Small intestine (tissue), 7 donors: Measurements from ENCODE around the gene C11orf91. TPM values are rescaled to one million over a fixed set of nuclear protein-coding genes. Genes with fewer than 3 reads are reported as not detected.

Experiments used
- DNase-seq, 2 donors: peaks; one replicate each; pipeline versions ENCODE4 v3.0.0 to v3.0.0-alpha.2; 2013
- FAIRE-seq: peaks from 2 replicates; lab custom pipeline; 2012; peaks lifted over from hg19 to GRCh38; lab: Jason Lieb, UNC
- H3K27ac ChIP-seq, 3 donors: one replicate each; pipeline ENCODE4 v1.5.1; 2013; ENCODE audit warnings: low read length in 2 of 3, mild to moderate bottlenecking in 2 of 3, control low read depth in 1 of 3, inconsistent platforms in 1 of 3, low read depth in 1 of 3, moderate library complexity in 1 of 3
- H3K27me3 ChIP-seq, 3 donors: one replicate each; pipeline ENCODE4 v1.6.1; 2013; ENCODE audit warnings: low read length in 3 of 3, inconsistent platforms in 1 of 3; ENCODE audit not compliant: control insufficient read depth in 3 of 3, insufficient read depth in 3 of 3
- H3K36me3 ChIP-seq, 3 donors: one replicate each; pipeline ENCODE4 v1.6.1; 2013; ENCODE audit warnings: low read length in 3 of 3, inconsistent platforms in 1 of 3, low read depth in 1 of 3, mild to moderate bottlenecking in 1 of 3, moderate library complexity in 1 of 3; ENCODE audit not compliant: control insufficient read depth in 3 of 3, insufficient read depth in 2 of 3
- H3K4me1 ChIP-seq, 3 donors: one replicate each; pipeline ENCODE4 v1.6.1; 2013; ENCODE audit warnings: low read length in 2 of 3, inconsistent platforms in 1 of 3, low read depth in 1 of 3, mild to moderate bottlenecking in 1 of 3, moderate library complexity in 1 of 3; ENCODE audit not compliant: control insufficient read depth in 3 of 3, insufficient read depth in 2 of 3
- H3K4me3 ChIP-seq, 3 donors: one replicate each; pipeline ENCODE4 v1.5.1; 2013; ENCODE audit warnings: low read length in 3 of 3, control low read depth in 1 of 3, inconsistent platforms in 1 of 3, low read depth in 1 of 3, mild to moderate bottlenecking in 1 of 3, moderate library complexity in 1 of 3
- H3K9me3 ChIP-seq, 2 donors: one replicate each; pipeline ENCODE4 v1.6.1; 2013; ENCODE audit warnings: low read depth in 1 of 2, low read length in 1 of 2; ENCODE audit not compliant: control insufficient read depth in 2 of 2, insufficient read depth in 1 of 2
- WGBS, 3 donors: extraction: QIAGEN DNeasy Blood & Tissue Kit; methylation state at CpG; one replicate each; pipeline ENCODE4 v1.1.7; 2013; 5-methylcytosine and 5-hydroxymethylcytosine counted together
- polyA plus RNA-seq, 4 donors: library from polyadenylated mRNA; stranded (reverse) in 3 of 4; unstranded in 1 of 4; fragments of 200-250 nt in 3 of 4; fragments of 120-200 nt in 1 of 4; gene quantifications; one replicate each; pipeline versions ENCODE4 v1.2.1 to v1.2.3, GENCODE V29; 2013
- donor health status: healthy with polysubstance abuse.
- donor health status: control.
- donor health status: control.
- donor health status: Bipolar disorder and iron deficiency.
- donor health status: healthy.

C11orf91 gene
- polyA plus RNA-seq, 4 donors: not detected

DNA sequence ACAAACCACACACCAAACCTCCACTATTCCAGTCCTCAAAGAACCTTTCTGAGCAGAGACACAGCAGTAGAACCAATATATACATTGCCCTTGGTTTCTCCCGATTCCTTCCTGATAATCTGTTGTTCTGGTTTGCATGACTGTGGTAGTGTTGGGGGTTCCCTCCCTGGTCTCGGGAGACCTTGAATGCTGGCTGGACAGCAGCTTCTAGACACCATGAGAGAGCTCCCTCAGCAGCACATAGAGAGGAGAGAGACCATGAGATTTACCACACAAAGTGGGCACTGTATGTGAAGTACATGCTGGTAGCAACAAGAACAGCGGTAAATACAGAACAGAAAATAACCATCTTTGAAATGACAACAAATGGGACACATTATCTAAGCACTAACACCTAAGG lies 2.6 kb downstream of the C11orf91 start:
- DNase-seq: no peak
- peaks cover 3 to 27% (median 8%) of the 10 kb centered on the region in 3 donors for H3K4me1 ChIP-seq
- H3K4me3 ChIP-seq: no peak overlapping the region
- no peaks in the 10 kb centered on the region for H3K36me3 ChIP-seq
- WGBS, 3 donors: 87% methylated on average over 3 of the region's 3 CpGs
- no peak for FAIRE-seq
- H3K27me3 ChIP-seq: no peaks in the 10 kb centered on the region
- no peak overlapping the region for H3K27ac ChIP-seq
- H3K9me3 ChIP-seq: no peaks in the 10 kb centered on the region

DNA sequence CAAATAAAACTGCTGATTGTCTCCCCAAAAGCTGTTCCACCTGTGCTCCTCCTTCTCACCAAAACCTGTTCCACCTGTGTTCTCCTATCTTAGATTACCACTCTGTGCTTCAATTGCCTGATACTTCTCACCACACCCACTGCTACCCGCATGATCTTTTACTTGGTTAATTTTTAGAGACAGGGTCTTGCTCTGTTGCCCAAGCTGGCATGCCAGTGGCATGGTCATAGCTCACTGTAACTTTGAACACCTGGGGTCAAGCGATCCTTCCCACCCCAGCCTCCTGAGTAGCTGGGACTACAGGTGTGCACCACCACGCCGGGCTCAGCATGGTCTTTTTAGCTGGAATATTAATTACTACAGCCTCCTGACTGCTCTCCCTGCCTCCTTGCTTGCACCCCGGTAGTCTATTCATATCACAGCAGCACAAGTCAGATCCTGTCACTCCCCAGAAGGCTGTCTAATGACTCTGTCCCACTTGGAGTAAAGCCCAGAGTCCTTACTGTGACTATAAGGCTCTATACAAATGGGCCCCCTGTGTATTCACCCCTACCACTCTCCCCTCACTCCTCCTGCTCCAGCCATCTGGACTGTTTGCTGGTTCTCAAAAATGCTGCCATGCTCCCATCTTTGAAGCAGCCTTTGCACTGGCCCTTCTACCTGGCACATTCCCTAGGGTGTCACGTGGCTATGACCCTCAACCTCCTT lies 3.5 kb downstream of the C11orf91 start:
- H3K27me3 ChIP-seq: no peaks in the 10 kb centered on the region
- DNase-seq (no peak), FAIRE-seq (no peak)
- no peaks in the 10 kb centered on the region for H3K9me3 ChIP-seq
- no peak overlapping the region for H3K4me3 ChIP-seq
- H3K27ac ChIP-seq: no peak overlapping the region
- WGBS, 3 donors: 62 to 77% (median 70%) methylated on average over 6 of the region's 6 CpGs
- peaks cover 3 to 29% (median 4%) of the 10 kb centered on the region in 3 donors for H3K4me1 ChIP-seq
- H3K36me3 ChIP-seq: no peaks in the 10 kb centered on the region

DNA sequence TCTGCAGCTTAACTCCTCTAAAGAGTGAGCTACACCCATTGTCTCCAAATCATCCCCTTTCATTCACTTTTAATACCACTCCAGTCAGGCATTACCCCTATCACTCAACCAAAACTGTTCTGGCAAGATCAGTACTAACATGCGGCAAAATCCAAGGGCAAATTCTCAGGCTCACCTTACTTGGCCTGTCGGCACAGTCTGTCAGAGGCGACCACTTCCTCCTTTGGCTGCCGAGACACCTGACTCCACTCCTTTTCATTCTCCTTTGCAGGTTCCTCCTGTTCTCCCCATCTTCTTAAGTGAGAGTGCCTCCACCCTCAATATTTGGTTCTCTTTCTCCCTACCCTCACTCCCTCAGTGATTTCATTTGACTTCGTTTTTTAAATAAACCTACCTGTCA lies 4.2 kb downstream of the C11orf91 start:
- FAIRE-seq (no peak), DNase-seq (no peak)
- WGBS, 3 donors: 12 to 48% (median 31%) methylated on average over 5 of the region's 5 CpGs
- Histone ChIP-seq H3K9me3 (no peaks in the 10 kb centered on the region), H3K36me3 (no peaks in the 10 kb centered on the region), H3K27me3 (no peaks in the 10 kb centered on the region), H3K27ac (no peak overlapping the region), H3K4me3 (no peak overlapping the region), H3K4me1 (peaks cover 3 to 29% (median 6%) of the 10 kb centered on the region in 3 donors)

DNA sequence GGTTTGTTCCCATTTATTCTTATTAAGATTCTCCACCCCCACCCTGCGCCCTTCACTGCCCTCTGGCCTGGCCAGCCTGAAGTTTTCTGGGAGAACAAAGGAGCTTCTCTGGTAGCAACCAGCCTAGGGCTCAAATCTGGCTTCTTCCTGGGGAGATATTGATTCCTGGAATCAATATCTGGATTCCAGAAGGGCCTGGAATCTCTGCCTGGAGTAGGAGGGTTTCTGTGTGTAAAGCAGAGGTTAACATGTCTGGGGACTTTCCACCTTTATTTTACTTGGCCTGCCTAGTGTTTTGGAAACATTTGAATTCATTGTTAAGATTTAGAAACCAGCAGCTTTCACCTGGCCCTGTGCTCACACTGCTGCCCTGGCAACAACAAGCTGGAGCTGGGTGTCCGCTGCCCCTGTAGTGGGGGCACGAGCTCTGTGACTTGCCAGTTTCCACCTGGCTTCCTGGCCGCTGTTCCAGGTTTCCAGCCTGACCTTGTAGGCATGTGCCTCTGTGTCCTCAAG lies 5.5 kb downstream of the C11orf91 start:
- H3K4me3 ChIP-seq: no peak overlapping the region
- DNase-seq: no peak
- no peaks in the 10 kb centered on the region for H3K36me3 ChIP-seq
- peaks cover 5 to 33% (median 7%) of the 10 kb centered on the region in 3 donors for H3K4me1 ChIP-seq
- no peak overlapping the region for H3K27ac ChIP-seq
- WGBS, 3 donors: 74 to 83% (median 78%) methylated on average over 4 of the region's 4 CpGs
- no peaks in the 10 kb centered on the region for H3K27me3 ChIP-seq
- FAIRE-seq: no peak
- H3K9me3 ChIP-seq: no peaks in the 10 kb centered on the region

DNA sequence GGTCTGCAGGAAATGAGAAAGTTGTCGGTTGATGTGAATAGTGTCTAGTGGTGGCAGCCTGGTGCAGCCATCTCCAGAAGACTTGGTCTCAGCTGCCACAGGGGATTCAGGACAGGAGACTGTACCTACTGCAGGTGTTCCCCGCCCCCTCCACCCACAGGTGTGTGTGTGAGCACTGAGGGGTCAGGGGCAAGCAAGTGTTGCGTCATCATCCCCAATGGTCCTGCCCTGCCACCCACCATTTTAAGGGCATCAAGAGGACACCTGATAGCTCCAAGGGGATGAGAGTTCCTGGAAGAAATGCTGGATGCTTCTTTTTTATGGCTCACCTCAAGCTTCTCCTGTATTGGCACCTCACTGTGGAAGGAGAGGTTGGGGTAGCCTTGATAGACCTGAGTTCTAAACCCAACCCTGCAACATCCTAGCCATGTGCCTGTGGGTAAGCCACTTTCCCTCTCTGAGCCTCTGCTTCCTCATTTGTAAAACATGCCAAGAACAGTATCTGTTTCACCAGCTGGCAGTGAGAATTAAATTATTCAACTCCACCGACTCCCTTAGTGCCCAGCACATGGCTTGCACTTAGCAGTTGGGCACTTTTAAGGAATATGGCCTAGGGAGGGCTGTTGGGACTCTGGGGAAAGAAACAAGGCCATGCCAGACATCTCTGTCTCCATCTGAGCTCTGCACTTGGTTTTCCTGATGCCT lies 6.1 kb downstream of the C11orf91 start:
- H3K4me3 ChIP-seq: no peak overlapping the region
- no peak for FAIRE-seq
- H3K36me3 ChIP-seq: no peaks in the 10 kb centered on the region
- no peaks in the 10 kb centered on the region for H3K27me3 ChIP-seq
- no peak overlapping the region for H3K27ac ChIP-seq
- WGBS, 3 donors: 77 to 83% (median 82%) methylated on average over 4 of the region's 4 CpGs
- DNase-seq: no peak
- H3K9me3 ChIP-seq: no peaks in the 10 kb centered on the region
- H3K4me1 ChIP-seq: peaks cover 3 to 27% (median 5%) of the 10 kb centered on the region in 3 donors

DNA sequence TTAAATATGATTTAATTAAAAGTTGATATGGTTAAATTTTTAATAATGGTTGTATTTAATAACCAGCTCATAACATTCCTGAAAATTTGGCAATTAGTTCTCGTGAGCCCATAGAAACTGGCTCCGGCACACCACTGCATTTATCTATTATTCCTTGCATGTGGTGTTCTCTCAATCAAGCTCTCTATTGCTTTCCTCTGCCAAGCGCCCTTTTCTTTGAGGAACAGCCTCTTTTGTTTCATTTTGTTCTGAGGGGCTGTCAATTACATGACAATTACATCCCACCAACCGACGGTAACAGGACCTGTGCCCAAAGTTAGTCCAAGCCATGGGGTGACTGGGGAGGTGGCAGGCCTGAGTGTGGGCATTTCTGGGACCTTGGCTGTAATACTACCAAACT lies 8.1 kb downstream of the C11orf91 start:
- peak overlapping the region in 2 of 3 donors; percentile 54 to 73 for H3K27ac ChIP-seq

DNA sequence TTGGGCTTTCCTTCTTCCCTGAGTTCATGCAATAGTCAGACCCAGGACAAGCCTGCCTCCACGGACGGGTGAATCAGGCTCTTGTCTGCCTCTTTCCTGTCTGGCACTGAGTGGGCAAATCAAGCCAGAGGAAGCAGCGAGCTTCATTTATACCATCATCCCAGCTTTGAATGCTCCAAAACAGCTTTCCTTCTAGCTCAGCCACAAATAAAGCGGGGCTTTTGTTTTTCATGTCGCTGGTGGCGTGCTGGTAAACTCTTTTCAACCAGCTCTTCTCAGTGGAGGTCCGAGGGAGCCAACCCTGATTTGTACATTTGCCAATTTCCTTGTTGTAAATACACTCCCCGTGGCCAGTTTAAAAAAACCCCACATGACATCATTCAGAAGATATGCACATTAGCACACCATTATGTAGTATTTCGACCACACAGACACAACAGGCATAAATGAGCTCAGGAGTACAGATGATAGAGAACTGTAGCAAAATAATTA lies 8.6 kb downstream of the C11orf91 start:
- WGBS, 3 donors: 17 to 30% (median 22%) methylated on average over 9 of the region's 9 CpGs
- no peaks in the 10 kb centered on the region for H3K36me3 ChIP-seq
- FAIRE-seq: no peak
- peaks cover 0 to 5% of the 10 kb centered on the region in 2 donors for H3K9me3 ChIP-seq
- no peak overlapping the region for H3K4me3 ChIP-seq
- peak overlapping the region; percentile 21 to 90 (median 54) for H3K27ac ChIP-seq
- peak; percentile 74 to 79 for DNase-seq
- H3K4me1 ChIP-seq: peaks cover 3 to 26% (median 5%) of the 10 kb centered on the region in 3 donors
- no peaks in the 10 kb centered on the region for H3K27me3 ChIP-seq

More for the DNA sequence above, 8.1 kb downstream of the C11orf91 start:
- 49 to 57% (median 50%) methylated on average over 5 of the region's 5 CpGs for WGBS, 3 donors
- Histone ChIP-seq H3K4me3 (no peak overlapping the region), H3K9me3 (peaks cover 0 to 2% of the 10 kb centered on the region in 2 donors), H3K36me3 (no peaks in the 10 kb centered on the region), H3K27me3 (no peaks in the 10 kb centered on the region), H3K4me1 (peaks cover 3 to 26% (median 5%) of the 10 kb centered on the region in 3 donors)
- no peak for DNase-seq
- FAIRE-seq: no peak

DNA sequence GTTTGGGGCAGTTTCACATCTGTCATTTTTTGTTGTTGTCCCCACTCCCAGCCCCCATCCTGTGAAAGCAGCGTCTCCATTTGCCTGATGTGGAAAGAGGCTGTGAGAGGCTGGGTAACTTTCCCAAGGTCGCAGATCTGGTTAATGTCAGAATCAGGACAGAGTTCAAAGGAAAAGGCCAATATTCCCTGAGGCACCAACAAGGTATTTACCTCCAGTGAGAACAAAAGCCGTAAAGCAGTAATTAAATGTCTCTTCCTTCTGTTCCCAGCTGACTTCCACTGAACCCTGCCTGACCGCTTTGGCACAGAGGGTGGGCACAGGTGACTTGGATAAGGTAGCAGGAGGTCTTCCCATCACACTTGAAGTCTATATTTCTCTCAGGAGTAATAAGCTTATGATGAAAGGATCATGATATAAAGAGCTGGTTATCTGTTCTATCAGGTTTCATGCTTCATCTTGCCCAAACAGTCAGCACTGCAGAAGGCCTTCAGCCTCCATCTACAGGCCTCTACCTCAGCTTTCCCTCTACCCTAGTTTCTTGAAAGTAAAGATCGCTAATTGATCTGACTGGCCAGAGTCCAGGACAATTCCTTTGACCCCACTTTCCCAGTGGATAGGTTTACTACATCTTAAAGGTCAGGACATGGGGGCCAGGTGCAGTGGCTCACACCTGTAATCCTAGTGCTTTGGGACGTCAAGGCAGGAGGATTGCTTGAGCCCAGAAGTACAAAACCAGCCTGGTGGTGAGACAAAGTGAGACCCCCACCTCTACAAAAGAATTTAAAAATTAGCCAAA lies 9.4 kb downstream of the C11orf91 start:
- Histone ChIP-seq H3K36me3 (no peaks in the 10 kb centered on the region), H3K4me3 (no peak overlapping the region), H3K9me3 (peaks cover 0 to 5% of the 10 kb centered on the region in 2 donors), H3K27me3 (no peaks in the 10 kb centered on the region), H3K4me1 (peaks cover 3 to 26% (median 5%) of the 10 kb centered on the region in 3 donors), H3K27ac (peak overlapping the region; percentile 9 to 90 (median 54))
- FAIRE-seq (no peak), DNase-seq (peak; percentile 51 to 61)
- WGBS, 3 donors: 17 to 58% (median 36%) methylated on average over 6 of the region's 6 CpGs
